K562 (cell line): Measurements from ENCODE around the gene KLHDC7A. TPM values are rescaled to one million over a fixed set of nuclear protein-coding genes. Genes with fewer than 3 reads are reported as not detected.

Experiments
- CXXC5 ChIP-seq: fragments of 250-450 bp; sonication (Bioruptor Pico); IDR thresholded peaks from 2 replicates; pipeline ENCODE4 v1.8.0; 2022; ENCODE audit warnings: inconsistent platforms, mild to moderate bottlenecking, moderate library complexity
- DNMT1 ChIP-seq: fragments of 450-650 bp; IDR thresholded peaks from 2 replicates; pipeline ENCODE4 v1.6.1; 2016; ENCODE audit warnings: antibody characterized with exemption, mild to moderate bottlenecking
- ERF ChIP-seq: fragments of 450-650 bp; formaldehyde crosslinking; IDR thresholded peaks from 2 replicates; pipeline ENCODE4 v1.4.0; 2020; ENCODE audit warnings: mild to moderate bottlenecking, mixed read lengths
- ETS2 ChIP-seq: IDR thresholded peaks from 2 replicates; pipeline ENCODE4 v1.6.1; 2016; ENCODE audit warnings: borderline replicate concordance, missing genetic modification characterization, mild to moderate bottlenecking, moderate library complexity, missing compliant biosample characterization; ENCODE audit not compliant: poor library complexity, severe bottlenecking
- ETV1 ChIP-seq: fragments of 450-650 bp; conservative IDR thresholded peaks from 2 replicates; pipeline ENCODE4 v1.6.1; 2016; ENCODE audit warnings: missing genetic modification characterization, control low read depth, low read depth, missing compliant biosample characterization
- HNRNPL ChIP-seq: fragments of 200-400 bp; formaldehyde crosslinking; IDR thresholded peaks from 2 replicates; pipeline ENCODE4 v1.6.1; 2017; ENCODE audit warnings: low read depth, mild to moderate bottlenecking, low read length
- KAT7 ChIP-seq: sonication (generic); formaldehyde crosslinking; IDR thresholded peaks from 2 replicates; pipeline ENCODE4 v1.8.0; 2022; ENCODE audit warnings: missing genetic modification reagents, mild to moderate bottlenecking, borderline replicate concordance
- KLF1 ChIP-seq: fragments of 450-650 bp; IDR thresholded peaks from 2 replicates; pipeline ENCODE4 v1.6.1; 2016; ENCODE audit warnings: missing genetic modification characterization, missing compliant biosample characterization
- NR1H2 ChIP-seq: sonication (generic); formaldehyde crosslinking; IDR thresholded peaks from 2 replicates; pipeline ENCODE4 v1.4.0; 2020; ENCODE audit warnings: mild to moderate bottlenecking, missing genetic modification reagents
- PTBP1 ChIP-seq: fragments of 200-400 bp; formaldehyde crosslinking; IDR thresholded peaks from 2 replicates; pipeline ENCODE4 v1.6.1; 2017; ENCODE audit warnings: low read depth, low read length
- RBM14 ChIP-seq: fragments of 200-400 bp; formaldehyde crosslinking; IDR thresholded peaks from 2 replicates; pipeline ENCODE4 v1.6.1; 2018; ENCODE audit warnings: low read depth, mild to moderate bottlenecking, low read length, moderate library complexity, borderline replicate concordance; ENCODE audit not compliant: insufficient read depth
- SMARCA4 ChIP-seq: fragments of 450-650 bp; IDR thresholded peaks from 2 replicates; pipeline ENCODE4 v1.6.1; 2016
- SP1 ChIP-seq: sonication (generic); formaldehyde crosslinking; IDR thresholded peaks from 2 replicates; pipeline ENCODE4 v1.8.1; 2022; ENCODE audit warnings: mild to moderate bottlenecking, missing genetic modification reagents
- TSC22D4 ChIP-seq: fragments of 450-650 bp; IDR thresholded peaks from 2 replicates; pipeline ENCODE4 v1.6.1; 2016; ENCODE audit warnings: missing genetic modification characterization, missing biosample characterization, control low read depth
- ZBTB17 ChIP-seq: fragments of 450-650 bp; formaldehyde crosslinking; IDR thresholded peaks from 2 replicates; pipeline ENCODE4 v1.4.0; 2020; ENCODE audit warnings: mild to moderate bottlenecking
- ZKSCAN8 ChIP-seq: fragments of 200-800 bp; sonication (Bioruptor generic); IDR thresholded peaks from 2 replicates; pipeline ENCODE4 v1.6.1; 2016; ENCODE audit warnings: missing genetic modification characterization, missing compliant biosample characterization
- ZNF707 ChIP-seq: fragments of 250-450 bp; sonication (Bioruptor Pico); conservative IDR thresholded peaks from 2 replicates; pipeline ENCODE4 v1.8.0; 2022; ENCODE audit warnings: inconsistent platforms, mild to moderate bottlenecking, moderate library complexity
- polyA plus RNA-seq, 8 experiments: library from polyadenylated mRNA; depleted of rRNA in 4 of 8; stranded (reverse) in 5 of 8; unstranded in 3 of 8; fragments of >200 nt; fragmentation: Nextera tagmentation in 2 of 8; fragmentation: Illumina TruSeq in 1 of 8; extraction: Ambion mirVana in 2 of 8; extraction: Trizol in 1 of 8; gene quantifications; 2 replicates each; pipeline versions ENCODE4 v1.2.1 to v1.2.3, GENCODE V29; 2011 to 2014; ENCODE audit warnings: inconsistent platforms in 1 of 8, missing spikeins in 1 of 8
- total RNA-seq, 7 experiments: library from RNA; depleted of rRNA in 6 of 7; stranded (reverse); fragments of >200 nt in 6 of 7; fragmentation: Illumina TruSeq in 2 of 7; extraction: Trizol in 2 of 7; gene quantifications; 2 replicates each; pipeline versions ENCODE4 v1.2.1 to v1.2.3, GENCODE V29; 2011 to 2021; ENCODE audit warnings: low replicate concordance in 1 of 7
- TF ChIP-seq, protein P1 (sequence below): sonication (generic); formaldehyde crosslinking; IDR thresholded peaks from 2 replicates; pipeline ENCODE4 v1.8.1; 2022; ENCODE audit warnings: missing genetic modification reagents
- TF ChIP-seq, protein P2 (sequence below): fragments of 250-450 bp; sonication (Bioruptor Pico); IDR thresholded peaks from 2 replicates; pipeline ENCODE4 v1.4.0; 2020; ENCODE audit warnings: mild to moderate bottlenecking, moderate library complexity
- TF ChIP-seq, protein P3 (sequence below): fragments of 450-650 bp; conservative IDR thresholded peaks from 2 replicates; pipeline ENCODE4 v1.6.1; 2016; ENCODE audit warnings: missing genetic modification characterization, low read depth, mild to moderate bottlenecking, missing compliant biosample characterization, moderate library complexity
- TF ChIP-seq, protein P4 (sequence below): fragments of 450-650 bp; IDR thresholded peaks from 2 replicates; pipeline ENCODE4 v1.6.1; 2016; ENCODE audit warnings: missing biosample characterization, missing genetic modification characterization

KLHDC7A gene
- total and polyA plus RNA-seq, 9 of the 15 experiments (the other 6 are each of a cell fraction or from before 2014, with no cell fraction given) = 0.01 to 0.02 (median 0.01) TPM; not detected in 6

DNA sequence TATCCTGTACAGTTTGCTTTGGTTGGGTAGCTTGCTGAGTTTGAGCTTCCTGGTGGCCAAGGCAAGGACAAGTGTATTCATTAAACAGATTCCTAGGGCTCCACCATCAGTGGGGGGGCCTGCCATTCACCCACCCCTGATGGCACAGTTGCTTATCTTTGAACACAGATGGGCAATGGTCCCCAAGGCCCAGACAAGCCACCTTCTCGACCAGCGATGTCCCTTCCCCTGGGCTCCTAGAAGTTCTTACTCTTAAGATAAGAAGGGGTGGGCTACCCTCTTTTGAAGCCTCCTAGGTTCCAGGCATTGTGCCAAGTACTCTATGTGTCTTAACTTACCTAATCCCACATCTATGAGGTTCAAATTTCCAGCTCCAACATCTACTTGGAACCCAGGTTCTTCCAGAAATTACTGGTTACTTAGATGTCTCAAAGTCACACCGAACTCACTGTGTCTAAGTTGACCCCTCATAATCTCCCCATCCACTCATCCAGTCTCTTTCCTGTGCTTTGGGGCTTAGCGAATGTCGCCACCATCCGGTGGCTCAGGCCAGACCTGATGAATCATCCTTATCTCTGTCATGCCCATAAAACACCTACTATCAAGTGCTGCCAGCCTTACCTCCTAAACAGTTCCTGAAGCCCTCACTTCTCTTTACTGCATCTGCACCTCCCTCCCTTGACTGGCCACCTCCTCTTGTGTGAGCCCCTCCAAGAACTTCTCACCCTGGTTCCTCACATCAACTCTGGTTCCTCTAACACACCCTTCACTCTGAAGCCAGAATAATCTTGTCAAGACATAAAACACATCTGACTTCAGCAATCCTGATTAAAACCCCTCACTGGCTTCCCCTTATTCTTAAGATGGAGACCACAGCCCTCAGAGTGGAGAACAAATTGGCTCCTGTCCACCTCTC, 50.1 kb downstream of the KLHDC7A start (continued):
- TF ChIP-seq RBM14 = no peak
- TF ChIP-seq, protein P1, sequence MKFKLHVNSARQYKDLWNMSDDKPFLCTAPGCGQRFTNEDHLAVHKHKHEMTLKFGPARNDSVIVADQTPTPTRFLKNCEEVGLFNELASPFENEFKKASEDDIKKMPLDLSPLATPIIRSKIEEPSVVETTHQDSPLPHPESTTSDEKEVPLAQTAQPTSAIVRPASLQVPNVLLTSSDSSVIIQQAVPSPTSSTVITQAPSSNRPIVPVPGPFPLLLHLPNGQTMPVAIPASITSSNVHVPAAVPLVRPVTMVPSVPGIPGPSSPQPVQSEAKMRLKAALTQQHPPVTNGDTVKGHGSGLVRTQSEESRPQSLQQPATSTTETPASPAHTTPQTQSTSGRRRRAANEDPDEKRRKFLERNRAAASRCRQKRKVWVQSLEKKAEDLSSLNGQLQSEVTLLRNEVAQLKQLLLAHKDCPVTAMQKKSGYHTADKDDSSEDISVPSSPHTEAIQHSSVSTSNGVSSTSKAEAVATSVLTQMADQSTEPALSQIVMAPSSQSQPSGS (CRISPR knock-in tag) = no peak
- TF ChIP-seq ETV1 (tag) = 0 out of 2 replicates have a peak, but pooled peaks have one; percentile 59
- TF ChIP-seq, protein P2, sequence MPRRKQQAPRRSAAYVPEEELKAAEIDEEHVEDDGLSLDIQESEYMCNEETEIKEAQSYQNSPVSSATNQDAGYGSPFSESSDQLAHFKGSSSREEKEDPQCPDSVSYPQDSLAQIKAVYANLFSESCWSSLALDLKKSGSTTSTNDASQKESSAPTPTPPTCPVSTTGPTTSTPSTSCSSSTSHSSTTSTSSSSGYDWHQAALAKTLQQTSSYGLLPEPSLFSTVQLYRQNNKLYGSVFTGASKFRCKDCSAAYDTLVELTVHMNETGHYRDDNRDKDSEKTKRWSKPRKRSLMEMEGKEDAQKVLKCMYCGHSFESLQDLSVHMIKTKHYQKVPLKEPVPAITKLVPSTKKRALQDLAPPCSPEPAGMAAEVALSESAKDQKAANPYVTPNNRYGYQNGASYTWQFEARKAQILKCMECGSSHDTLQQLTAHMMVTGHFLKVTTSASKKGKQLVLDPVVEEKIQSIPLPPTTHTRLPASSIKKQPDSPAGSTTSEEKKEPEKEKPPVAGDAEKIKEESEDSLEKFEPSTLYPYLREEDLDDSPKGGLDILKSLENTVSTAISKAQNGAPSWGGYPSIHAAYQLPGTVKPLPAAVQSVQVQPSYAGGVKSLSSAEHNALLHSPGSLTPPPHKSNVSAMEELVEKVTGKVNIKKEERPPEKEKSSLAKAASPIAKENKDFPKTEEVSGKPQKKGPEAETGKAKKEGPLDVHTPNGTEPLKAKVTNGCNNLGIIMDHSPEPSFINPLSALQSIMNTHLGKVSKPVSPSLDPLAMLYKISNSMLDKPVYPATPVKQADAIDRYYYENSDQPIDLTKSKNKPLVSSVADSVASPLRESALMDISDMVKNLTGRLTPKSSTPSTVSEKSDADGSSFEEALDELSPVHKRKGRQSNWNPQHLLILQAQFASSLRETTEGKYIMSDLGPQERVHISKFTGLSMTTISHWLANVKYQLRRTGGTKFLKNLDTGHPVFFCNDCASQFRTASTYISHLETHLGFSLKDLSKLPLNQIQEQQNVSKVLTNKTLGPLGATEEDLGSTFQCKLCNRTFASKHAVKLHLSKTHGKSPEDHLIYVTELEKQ (CRISPR knock-in tag) = no peak
- TF ChIP-seq NR1H2 (CRISPR knock-in tag) = no peak
- TF ChIP-seq PTBP1 = no peak
- TF ChIP-seq ZKSCAN8 (CRISPR knock-in tag) = no peak
- TF ChIP-seq TSC22D4 (tag) = no peak
- TF ChIP-seq SP1 = no peak
- TF ChIP-seq KLF1 = no peak
- TF ChIP-seq ZBTB17 = no peak; the same call in 1 of the 2 replicates
- no peak for TF ChIP-seq ERF (CRISPR knock-in tag)
- TF ChIP-seq CXXC5 (CRISPR knock-in tag) = no peak
- TF ChIP-seq, protein P3, sequence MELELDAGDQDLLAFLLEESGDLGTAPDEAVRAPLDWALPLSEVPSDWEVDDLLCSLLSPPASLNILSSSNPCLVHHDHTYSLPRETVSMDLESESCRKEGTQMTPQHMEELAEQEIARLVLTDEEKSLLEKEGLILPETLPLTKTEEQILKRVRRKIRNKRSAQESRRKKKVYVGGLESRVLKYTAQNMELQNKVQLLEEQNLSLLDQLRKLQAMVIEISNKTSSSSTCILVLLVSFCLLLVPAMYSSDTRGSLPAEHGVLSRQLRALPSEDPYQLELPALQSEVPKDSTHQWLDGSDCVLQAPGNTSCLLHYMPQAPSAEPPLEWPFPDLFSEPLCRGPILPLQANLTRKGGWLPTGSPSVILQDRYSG (tag) = no peak
- TF ChIP-seq ETS2 (tag) = no peak
- peak; percentile 98 for TF ChIP-seq SMARCA4
- TF ChIP-seq KAT7 (CRISPR knock-in tag) = 0 out of 2 replicates have a peak, but pooled peaks have one; percentile 34
- TF ChIP-seq, protein P4, sequence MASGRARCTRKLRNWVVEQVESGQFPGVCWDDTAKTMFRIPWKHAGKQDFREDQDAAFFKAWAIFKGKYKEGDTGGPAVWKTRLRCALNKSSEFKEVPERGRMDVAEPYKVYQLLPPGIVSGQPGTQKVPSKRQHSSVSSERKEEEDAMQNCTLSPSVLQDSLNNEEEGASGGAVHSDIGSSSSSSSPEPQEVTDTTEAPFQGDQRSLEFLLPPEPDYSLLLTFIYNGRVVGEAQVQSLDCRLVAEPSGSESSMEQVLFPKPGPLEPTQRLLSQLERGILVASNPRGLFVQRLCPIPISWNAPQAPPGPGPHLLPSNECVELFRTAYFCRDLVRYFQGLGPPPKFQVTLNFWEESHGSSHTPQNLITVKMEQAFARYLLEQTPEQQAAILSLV (tag) = no peak
- TF ChIP-seq HNRNPL = no peak
- TF ChIP-seq DNMT1 = no peak
- TF ChIP-seq ZNF707 (CRISPR knock-in tag) = no peak
